Mesenchymal stem cell (in vitro differentiated cells and primary cell): ENCODE measurements around the gene POT1.

Source experiments
- DNase-seq: peaks from one replicate; pipeline ENCODE4 v3.0.0-alpha.2; 2013
- H2AFZ ChIP-seq: one replicate; pipeline ENCODE4 v1.6.1; 2013; ENCODE audit warnings: low read depth, mild to moderate bottlenecking, control low read depth, inconsistent platforms, low read length, moderate library complexity
- H2AK5ac ChIP-seq: 2 replicates; pipeline ENCODE4 v1.6.1; 2013; ENCODE audit warnings: low read length, moderate library complexity, mild to moderate bottlenecking, inconsistent platforms; ENCODE audit not compliant: severe bottlenecking
- H2BK120ac ChIP-seq: one replicate; pipeline ENCODE4 v1.6.1; 2013; ENCODE audit warnings: low read depth, mild to moderate bottlenecking, inconsistent platforms, low read length, moderate library complexity
- H2BK12ac ChIP-seq, 2 experiments: one replicate each; pipeline ENCODE4 v1.6.1; 2013; ENCODE audit warnings: inconsistent platforms in 2 of 2, low read length in 2 of 2, mild to moderate bottlenecking in 2 of 2, moderate library complexity in 2 of 2, control low read depth in 1 of 2
- H2BK15ac ChIP-seq: one replicate; pipeline ENCODE4 v1.6.1; 2013; ENCODE audit warnings: mild to moderate bottlenecking, low read depth, inconsistent platforms; ENCODE audit not compliant: poor library complexity, severe bottlenecking
- H2BK5ac ChIP-seq: 2 replicates; pipeline ENCODE4 v1.6.1; 2013; ENCODE audit warnings: low read depth, mild to moderate bottlenecking, low read length, control low read depth, inconsistent platforms; ENCODE audit not compliant: poor library complexity, severe bottlenecking
- H3K14ac ChIP-seq, 2 experiments: one replicate each; pipeline ENCODE4 v1.6.1; 2013; ENCODE audit warnings: inconsistent platforms in 2 of 2, low read length in 2 of 2, control low read depth in 1 of 2, mild to moderate bottlenecking in 1 of 2, moderate library complexity in 1 of 2
- H3K18ac ChIP-seq, 2 experiments: one replicate each; pipeline ENCODE4 v1.6.1; 2013; ENCODE audit warnings: inconsistent platforms in 2 of 2, low read length in 2 of 2, control low read depth in 1 of 2, low read depth in 1 of 2, mild to moderate bottlenecking in 1 of 2
- H3K23ac ChIP-seq, 2 experiments: one replicate each; pipeline ENCODE4 v1.6.1; 2013; ENCODE audit warnings: inconsistent platforms in 2 of 2, low read length in 2 of 2, mild to moderate bottlenecking in 2 of 2, moderate library complexity in 2 of 2, control low read depth in 1 of 2
- H3K27ac ChIP-seq: 2 replicates; pipeline ENCODE4 v1.5.1; 2013; ENCODE audit warnings: mild to moderate bottlenecking, moderate library complexity, low read length, control low read depth, inconsistent platforms; ENCODE audit not compliant: poor library complexity, severe bottlenecking
- H3K27me3 ChIP-seq, 2 experiments: 2 replicates each; pipeline versions ENCODE4 v1.6.1 to v1.7.0; 2013; ENCODE audit warnings: low read length in 2 of 2, mild to moderate bottlenecking in 2 of 2, moderate library complexity in 2 of 2, control low read depth in 1 of 2, inconsistent platforms in 1 of 2; ENCODE audit not compliant: control insufficient read depth in 1 of 2, insufficient read depth in 1 of 2
- H3K36me3 ChIP-seq, 2 experiments: 2 replicates each; pipeline versions ENCODE4 v1.6.1 to v1.7.0; 2013; ENCODE audit warnings: low read length in 2 of 2, control low read depth in 1 of 2, inconsistent platforms in 1 of 2, low read depth in 1 of 2, mild to moderate bottlenecking in 1 of 2; ENCODE audit not compliant: insufficient read depth in 2 of 2, control insufficient read depth in 1 of 2
- H3K4ac ChIP-seq, 2 experiments: one replicate each; pipeline ENCODE4 v1.6.1; 2013; ENCODE audit warnings: inconsistent platforms in 2 of 2, low read length in 2 of 2, mild to moderate bottlenecking in 2 of 2, moderate library complexity in 2 of 2, control low read depth in 1 of 2, low read depth in 1 of 2
- H3K4me1 ChIP-seq: 2 replicates; pipeline ENCODE4 v1.6.1; 2013; ENCODE audit warnings: low read depth, low read length, control low read depth; ENCODE audit not compliant: control insufficient read depth, insufficient read depth
- H3K4me2 ChIP-seq: 2 replicates; pipeline ENCODE4 v1.6.1; 2013; ENCODE audit warnings: low read length, mild to moderate bottlenecking, inconsistent platforms; ENCODE audit not compliant: poor library complexity, severe bottlenecking
- H3K4me3 ChIP-seq, 2 experiments: 2 replicates each; pipeline versions ENCODE4 v1.5.1 to v1.7.0; 2013; ENCODE audit warnings: low read length in 2 of 2, mild to moderate bottlenecking in 2 of 2, control low read depth in 1 of 2, low read depth in 1 of 2; ENCODE audit not compliant: insufficient read depth in 1 of 2
- H3K79me1 ChIP-seq: replicated peaks from 2 replicates; pipeline ENCODE4 v1.6.1; 2013; ENCODE audit warnings: mild to moderate bottlenecking, control low read depth, low read length, inconsistent platforms; ENCODE audit not compliant: poor library complexity, severe bottlenecking
- H3K9ac ChIP-seq: 2 replicates; pipeline ENCODE4 v1.7.0; 2013; ENCODE audit warnings: mild to moderate bottlenecking, low read length, moderate library complexity
- H3K9me3 ChIP-seq: 2 replicates; pipeline ENCODE4 v1.7.0; 2013; ENCODE audit warnings: mild to moderate bottlenecking, low read length; ENCODE audit not compliant: control insufficient read depth
- H4K8ac ChIP-seq: one replicate; pipeline ENCODE4 v1.6.1; 2013; ENCODE audit warnings: inconsistent platforms, mild to moderate bottlenecking, low read length, moderate library complexity
- H4K91ac ChIP-seq: one replicate; pipeline ENCODE4 v1.6.1; 2013; ENCODE audit warnings: mild to moderate bottlenecking, low read length, inconsistent platforms
- WGBS: methylation state at CpG from one replicate; pipeline ENCODE4 v1.1.7; 2013; ENCODE audit warnings: mixed read lengths; 5-methylcytosine and 5-hydroxymethylcytosine counted together

Gene POT1

DNA sequence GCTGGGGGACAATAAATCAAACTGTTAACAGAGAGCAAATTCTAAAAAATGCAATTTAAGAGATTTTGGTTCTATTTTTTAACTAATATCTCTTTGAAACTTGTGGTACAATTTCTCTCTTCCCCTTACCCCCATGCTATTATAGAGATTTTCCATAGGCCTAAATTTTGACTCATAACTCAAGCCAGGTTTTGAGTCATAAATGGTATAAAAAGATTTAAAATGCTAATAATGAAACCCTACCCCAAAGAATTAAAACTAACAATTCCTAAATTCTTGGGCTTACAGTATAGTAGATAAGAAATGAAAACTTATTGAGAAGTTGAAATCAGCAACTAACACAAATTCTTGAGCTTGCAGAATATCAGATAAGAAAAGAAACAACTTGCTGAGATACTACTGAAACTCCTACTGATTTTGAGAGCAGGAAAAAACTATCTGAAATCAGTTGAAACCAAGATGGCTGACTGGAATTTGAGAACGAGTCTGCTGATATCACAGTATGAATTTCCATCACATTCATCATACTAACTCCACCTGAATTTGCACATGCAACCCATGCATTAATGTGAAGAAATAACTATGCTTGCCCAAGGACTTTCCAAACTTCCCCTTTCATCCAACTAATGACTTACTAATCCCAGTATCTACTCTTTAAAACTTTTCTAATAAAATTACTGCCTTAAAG lies 36.3 kb downstream of the POT1 start:
- H2BK120ac ChIP-seq, result no peak overlapping the region
- no peaks in the 10 kb centered on the region for H3K79me1 ChIP-seq
- H3K27me3 ChIP-seq, result no peaks in the 10 kb centered on the region
- peaks cover 0 to 73% of the 10 kb centered on the region in 2 experiments for H3K36me3 ChIP-seq
- no peak overlapping the region for H2BK15ac ChIP-seq
- 96% methylated on average over 1 of the region's 1 CpG for WGBS
- no peak overlapping the region for H4K8ac ChIP-seq
- no peak overlapping the region for H3K27ac ChIP-seq
- H2BK12ac ChIP-seq, result no peak overlapping the region
- no peak overlapping the region for H2BK5ac ChIP-seq
- no peak overlapping the region for H3K14ac ChIP-seq
- H2AFZ ChIP-seq, result no peak overlapping the region
- H3K4me3 ChIP-seq, result no peak overlapping the region
- no peaks in the 10 kb centered on the region for H3K9me3 ChIP-seq
- H3K18ac ChIP-seq, result no peak overlapping the region
- no peak overlapping the region for H3K4ac ChIP-seq
- H2AK5ac ChIP-seq, result no peak overlapping the region
- no peak overlapping the region for H4K91ac ChIP-seq
- no peak overlapping the region for H3K4me2 ChIP-seq
- no peak for DNase-seq
- no peak overlapping the region for H3K9ac ChIP-seq
- no peaks in the 10 kb centered on the region for H3K4me1 ChIP-seq
- no peak overlapping the region for H3K23ac ChIP-seq

DNA sequence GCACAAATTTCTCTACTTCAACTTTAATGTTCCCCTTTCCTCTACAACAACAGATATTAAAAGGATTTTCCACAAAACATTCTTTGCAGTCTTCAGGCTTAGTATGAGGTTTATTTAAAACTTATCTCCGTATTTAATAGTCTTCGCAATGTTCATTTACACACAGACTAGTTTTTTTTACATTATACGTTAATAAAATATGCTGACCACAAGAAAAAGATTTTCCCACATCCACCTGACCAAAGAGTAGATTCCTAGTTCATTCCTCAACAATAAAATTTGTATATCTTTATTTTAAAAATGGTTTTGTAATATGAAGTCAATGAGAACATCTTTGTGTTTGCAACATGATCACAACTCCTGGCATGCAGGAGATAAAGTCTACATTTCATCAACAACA lies 42.4 kb downstream of the POT1 start:
- no peak overlapping the region for H3K18ac ChIP-seq
- no peak overlapping the region for H4K91ac ChIP-seq
- no peak overlapping the region for H2BK120ac ChIP-seq
- no peak overlapping the region for H3K4ac ChIP-seq
- H3K4me2 ChIP-seq, result no peak overlapping the region
- no peak overlapping the region for H4K8ac ChIP-seq
- no peak overlapping the region for H2AK5ac ChIP-seq
- no peak overlapping the region for H3K9ac ChIP-seq
- H3K27me3 ChIP-seq, result no peaks in the 10 kb centered on the region
- no peaks in the 10 kb centered on the region for H3K4me1 ChIP-seq
- no peak overlapping the region for H2BK5ac ChIP-seq
- no peak overlapping the region for H3K4me3 ChIP-seq
- H3K23ac ChIP-seq, result no peak overlapping the region
- H3K79me1 ChIP-seq, result no peaks in the 10 kb centered on the region
- no peak overlapping the region for H2BK12ac ChIP-seq
- H2AFZ ChIP-seq, result no peak overlapping the region
- WGBS, result 84% methylated on average over 3 of the region's 3 CpGs
- no peak overlapping the region for H3K27ac ChIP-seq
- DNase-seq, result no peak
- peaks cover 0 to 43% of the 10 kb centered on the region in 2 experiments for H3K36me3 ChIP-seq
- H3K9me3 ChIP-seq, result no peaks in the 10 kb centered on the region
- H3K14ac ChIP-seq, result no peak overlapping the region
- H2BK15ac ChIP-seq, result no peak overlapping the region

DNA sequence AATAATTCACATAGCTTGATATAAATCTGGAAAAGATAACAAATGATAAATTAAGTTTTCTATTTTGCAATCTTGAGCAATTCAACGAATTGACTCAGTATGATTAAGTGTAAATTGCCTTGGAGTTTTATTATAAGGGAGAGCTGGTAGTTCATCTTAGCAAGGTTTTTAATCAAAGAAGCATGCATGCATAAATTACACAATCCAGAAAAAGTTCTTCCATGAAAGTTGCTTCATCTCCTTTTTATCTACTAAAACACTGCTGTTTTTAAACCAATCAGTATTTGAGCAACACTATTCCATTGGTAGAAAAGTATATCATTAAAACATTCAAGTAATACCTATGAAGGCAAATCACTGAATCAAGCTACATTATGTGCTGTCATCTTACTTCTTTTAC lies 47.6 kb downstream of the POT1 start:
- H3K27me3 ChIP-seq, result no peaks in the 10 kb centered on the region
- no peak overlapping the region for H3K14ac ChIP-seq
- H2BK5ac ChIP-seq, result no peak overlapping the region
- H3K9me3 ChIP-seq, result no peaks in the 10 kb centered on the region
- H3K23ac ChIP-seq, result no peak overlapping the region
- no peak overlapping the region for H2BK12ac ChIP-seq
- H3K4me1 ChIP-seq, result no peaks in the 10 kb centered on the region
- H3K18ac ChIP-seq, result no peak overlapping the region
- no peak overlapping the region for H4K8ac ChIP-seq
- no peak overlapping the region for H3K4me2 ChIP-seq
- H2AFZ ChIP-seq, result no peak overlapping the region
- H3K9ac ChIP-seq, result no peak overlapping the region
- no peak overlapping the region for H3K4ac ChIP-seq
- no peak overlapping the region for H3K4me3 ChIP-seq
- no peak overlapping the region for H4K91ac ChIP-seq
- no peak overlapping the region for H2AK5ac ChIP-seq
- DNase-seq, result no peak
- H3K27ac ChIP-seq, result no peak overlapping the region
- no peaks in the 10 kb centered on the region for H3K36me3 ChIP-seq
- no peak overlapping the region for H2BK15ac ChIP-seq
- no CpG with 5 or more reads among the region's 1 CpG for WGBS
- H3K79me1 ChIP-seq, result no peaks in the 10 kb centered on the region
- H2BK120ac ChIP-seq, result no peak overlapping the region

DNA sequence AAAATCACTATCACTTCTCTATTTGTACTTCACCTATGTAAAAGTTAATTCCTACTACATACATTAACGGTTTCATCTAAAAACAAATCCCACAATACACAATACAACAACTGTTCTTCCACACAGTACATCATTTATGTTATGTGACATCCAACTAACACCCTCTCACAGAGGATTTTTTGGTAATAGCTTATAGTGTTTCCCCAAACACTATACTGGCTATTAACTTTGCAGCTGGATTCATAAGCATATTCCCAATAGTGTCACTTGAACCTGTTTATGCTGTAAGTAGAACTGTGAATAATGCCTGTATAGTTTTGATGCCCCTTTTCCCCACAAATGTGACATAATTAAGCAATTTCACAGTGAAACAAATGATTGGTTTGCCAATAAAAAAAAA lies 49.9 kb downstream of the POT1 start:
- Histone ChIP-seq H3K9me3 (no peaks in the 10 kb centered on the region), H2BK120ac (no peak overlapping the region), H2BK15ac (no peak overlapping the region), H2AFZ (no peak overlapping the region), H3K36me3 (no peaks in the 10 kb centered on the region), H2AK5ac (no peak overlapping the region), H3K18ac (no peak overlapping the region), H3K27me3 (no peaks in the 10 kb centered on the region), H3K9ac (no peak overlapping the region), H3K4me2 (no peak overlapping the region), H4K8ac (no peak overlapping the region), H3K4ac (no peak overlapping the region), H3K23ac (no peak overlapping the region), H4K91ac (no peak overlapping the region), H3K4me1 (no peaks in the 10 kb centered on the region), H3K14ac (no peak overlapping the region), H3K27ac (no peak overlapping the region), H2BK5ac (no peak overlapping the region), H3K79me1 (no peaks in the 10 kb centered on the region), H3K4me3 (no peak overlapping the region), H2BK12ac (no peak overlapping the region)
- DNase-seq, result no peak
- 100% methylated on average over 1 of the region's 1 CpG for WGBS
